ENCODE data around the gene MISP3.

MISP3 gene

GRCh38 chr19:14081797-14082674, 9.4 kb downstream of the MISP3 start:
- DNase-seq, result no peak

GRCh38 chr19:14082675-14082960, 10.0 kb downstream of the MISP3 start:
- no peak for DNase-seq

DNA sequence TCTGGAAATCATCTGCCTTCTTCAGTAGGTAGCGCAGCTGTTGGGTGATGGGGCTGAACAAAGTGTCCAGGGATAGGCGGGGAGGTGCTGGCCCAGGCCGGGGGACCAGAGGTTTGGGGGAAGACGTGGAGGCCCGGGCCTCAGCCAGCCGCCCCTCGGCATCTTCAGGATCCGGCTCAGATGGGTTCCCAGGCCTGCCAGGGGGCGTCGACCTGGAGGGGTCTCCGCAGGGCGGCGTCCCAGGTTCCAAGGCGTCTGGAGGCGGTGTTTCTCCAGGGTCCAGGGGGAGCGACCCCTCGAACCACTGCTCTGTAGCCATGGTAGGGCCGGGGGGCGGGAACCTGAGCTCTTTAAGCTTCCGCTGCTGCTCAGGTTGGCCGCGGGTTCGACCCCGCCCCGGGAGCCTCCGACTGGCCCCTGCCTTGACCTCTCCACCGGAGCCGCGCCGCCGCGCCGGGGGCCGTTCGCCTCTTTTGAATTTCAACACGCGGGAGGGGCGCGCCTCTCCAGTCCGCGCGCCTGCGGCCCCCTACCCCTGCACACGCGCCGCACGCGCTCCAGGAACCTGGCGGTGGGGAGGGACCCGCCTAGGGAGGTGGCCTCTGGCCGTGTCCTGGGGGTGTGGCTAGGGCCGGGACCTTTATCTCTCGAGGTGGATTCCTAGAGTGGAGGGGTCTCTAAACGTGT, 12.9 kb downstream of the MISP3 start, which contains the start of gene C19orf67:
TSS of gene C19orf67 (minus strand) at position 475 of the 687 bp plus-strand sequence. CDS start at position 319, 156 bp downstream.
- no peak for DNase-seq

DNA sequence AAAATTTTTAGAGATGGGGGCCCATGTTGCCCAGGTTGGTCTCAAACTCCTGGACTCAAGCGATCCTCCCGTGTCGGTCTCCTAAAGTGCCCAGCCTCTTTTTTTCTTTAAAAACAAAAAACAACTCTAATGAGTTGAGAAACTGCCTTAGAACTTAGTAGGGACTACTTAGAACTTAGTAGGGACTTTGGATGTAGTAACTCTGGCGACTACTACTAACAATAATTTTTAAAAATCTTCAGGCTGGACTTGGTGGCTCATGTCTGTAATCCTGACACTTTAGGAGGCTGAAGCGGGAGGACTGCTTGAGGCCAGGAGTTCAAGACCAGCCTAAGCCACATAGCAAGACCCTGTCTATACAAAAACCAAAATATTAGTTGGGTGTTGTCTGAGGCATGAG, 13.5 kb downstream of the MISP3 start:
- DNase-seq, result no peak

DNA sequence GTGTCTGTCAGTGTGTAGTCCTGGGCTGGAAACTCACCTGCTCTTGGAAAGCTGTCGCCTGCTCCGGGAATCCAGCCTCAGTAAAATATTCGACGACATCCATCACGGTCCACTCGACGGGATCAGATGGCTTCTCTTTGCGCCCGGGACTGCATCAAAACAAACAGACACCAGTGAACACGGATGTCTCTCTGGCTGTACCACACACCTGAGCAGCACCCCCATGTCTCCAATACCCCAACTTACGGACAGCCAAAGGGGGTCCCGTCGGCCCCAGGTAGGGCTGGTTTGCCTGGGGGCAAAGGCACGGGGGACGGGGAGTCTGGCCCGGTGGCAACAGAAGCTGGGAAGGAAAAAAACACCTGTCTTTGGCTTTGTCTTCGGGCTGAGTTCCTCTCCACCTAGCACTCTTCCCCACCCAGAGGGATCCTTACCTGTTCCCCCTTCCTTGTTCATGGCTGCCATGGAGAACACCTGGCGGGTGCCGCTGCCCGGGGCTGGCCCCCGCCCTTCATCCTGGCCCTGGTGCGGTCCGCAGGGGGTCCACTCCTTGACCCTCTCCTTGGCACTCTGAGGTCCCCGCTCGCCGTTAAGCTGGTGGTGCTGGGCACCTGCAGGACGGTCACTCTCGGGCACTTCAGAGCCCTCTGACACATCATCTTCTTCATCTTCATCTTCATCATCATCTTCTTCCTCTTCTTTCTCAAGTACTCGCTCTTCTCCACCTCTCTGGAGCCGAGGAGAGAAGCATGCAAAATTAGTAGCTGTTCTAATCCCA, 16.2 kb downstream of the MISP3 start:
- no peak for DNase-seq

GRCh38 chr19:14089412-14089661, 16.8 kb downstream of the MISP3 start:
- no peak for DNase-seq

- peak; percentile 35 for DNase-seq
These were observed 17.3 kb downstream of the MISP3 start for GRCh38 chr19:14089662-14090508.

- peak; percentile 84 for DNase-seq
These were observed 18.0 kb downstream of the MISP3 start, which contains the start of gene SAMD1 for GRCh38 chr19:14090509-14091080. Gene SAMD1 (minus strand): TSS chr19:14090751.

GRCh38 chr19:14091081-14091812, 18.7 kb downstream of the MISP3 start:
- DNase-seq, result peak; percentile 55

- DNase-seq, result no peak
These were observed 19.4 kb downstream of the MISP3 start for GRCh38 chr19:14091813-14092462.

DNA sequence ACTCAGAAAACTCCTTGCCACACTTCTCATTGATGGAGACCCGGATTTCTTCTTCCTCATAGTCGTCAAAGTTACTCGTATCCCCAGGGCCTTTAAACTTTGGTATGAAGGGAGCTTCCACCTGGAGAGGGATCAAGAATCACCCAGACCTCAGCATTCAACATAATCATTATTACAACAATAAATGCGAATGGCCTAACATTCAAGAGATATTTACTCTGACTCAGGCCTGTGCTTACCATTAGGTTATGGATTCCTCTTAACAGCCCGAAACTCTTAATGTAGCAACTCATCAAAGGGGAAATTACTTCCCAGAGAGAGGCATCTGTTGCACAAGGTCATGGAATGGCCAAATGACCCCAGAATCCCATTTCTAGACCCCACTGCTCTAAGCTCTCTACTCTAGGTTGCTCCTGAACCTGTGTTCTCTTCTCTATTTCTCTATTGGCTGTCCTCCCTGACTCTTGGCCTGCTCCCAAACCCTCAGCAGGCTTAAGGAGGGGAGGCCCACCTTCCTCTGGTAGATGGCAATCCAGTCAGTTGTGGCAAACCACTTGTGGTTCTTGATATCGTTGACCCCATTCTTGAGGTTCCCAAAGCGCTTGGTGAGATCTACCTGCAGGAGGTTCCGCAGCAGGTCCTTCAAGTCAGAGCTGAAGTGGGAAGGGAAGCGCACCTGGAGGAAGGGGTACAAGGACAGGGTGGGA, 20.7 kb downstream of the MISP3 start:
- no peak for DNase-seq

- no peak for DNase-seq
These were observed 22.3 kb downstream of the MISP3 start for GRCh38 chr19:14094854-14095253.

GRCh38 chr19:14096272-14096992, 23.8 kb downstream of the MISP3 start:
- no peak for DNase-seq

DNA sequence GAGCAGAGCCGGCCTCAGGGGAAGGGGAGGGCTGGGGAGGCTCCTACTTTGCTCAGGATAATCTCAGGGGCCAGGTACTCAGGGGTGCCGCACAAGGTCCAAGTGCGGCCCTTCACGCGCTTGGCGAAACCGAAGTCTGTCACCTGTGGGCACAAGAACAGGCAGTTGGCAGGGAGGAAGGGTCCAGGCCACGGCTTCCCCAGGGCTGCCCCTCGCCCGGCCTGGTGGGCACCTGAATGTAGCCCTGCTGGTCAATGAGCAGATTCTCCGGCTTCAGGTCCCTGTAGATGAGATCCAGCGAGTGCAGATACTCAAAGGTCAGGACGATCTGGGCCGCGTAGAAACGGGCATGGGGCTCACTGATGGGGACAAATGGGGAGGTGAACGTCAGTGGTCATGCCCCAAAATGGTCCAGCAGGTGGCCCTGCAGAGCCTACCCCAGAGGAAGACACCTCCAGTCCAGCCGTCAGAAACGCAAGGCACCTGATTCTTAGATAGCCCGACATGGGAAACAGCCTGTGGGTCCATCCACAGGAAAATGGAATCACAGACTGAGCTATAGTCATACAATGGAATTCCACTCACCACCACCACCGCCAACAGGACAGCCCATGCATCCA, 25.1 kb downstream of the MISP3 start:
- no peak for DNase-seq

GRCh38 chr19:14101003-14101545, 28.5 kb downstream of the MISP3 start:
- no peak for DNase-seq

DNA sequence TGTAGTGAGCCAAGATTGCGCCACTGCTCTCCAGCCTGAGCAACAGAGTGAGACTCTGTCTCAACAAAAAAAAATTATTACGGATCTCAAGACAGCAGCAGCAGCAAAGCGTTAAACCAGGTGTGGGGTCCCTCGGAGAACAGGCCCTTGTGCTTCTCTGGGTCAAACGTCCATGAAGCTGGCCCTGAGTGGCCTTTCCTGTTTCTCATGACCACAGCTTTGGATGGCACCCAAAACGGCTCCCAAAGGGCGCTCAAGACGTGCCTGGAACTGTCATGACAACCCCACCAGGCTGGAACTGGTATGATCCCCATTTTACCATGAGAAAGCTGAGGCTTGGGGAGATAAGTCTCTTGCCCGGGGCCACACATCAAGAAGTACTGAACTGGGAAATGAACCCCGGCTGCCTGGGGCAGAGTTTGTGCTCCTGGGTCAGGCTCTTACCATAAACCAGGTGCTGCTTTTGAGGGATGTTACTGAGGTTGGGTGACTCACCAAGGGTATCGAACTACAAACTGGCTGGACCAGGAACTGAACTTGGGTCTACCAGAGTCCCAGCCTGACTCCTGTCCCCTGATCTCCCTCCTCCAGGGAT, 29.6 kb downstream of the MISP3 start:
- no peak for DNase-seq

- no peak for DNase-seq
These were observed 30.2 kb downstream of the MISP3 start for GRCh38 chr19:14102756-14103155.

- no peak for DNase-seq
These were observed 30.7 kb downstream of the MISP3 start for GRCh38 chr19:14103310-14103709.

- DNase-seq, result no peak
These were observed 33.1 kb downstream of the MISP3 start for GRCh38 chr19:14105680-14106079.
